HG03025 (cell line): ENCODE data around the gene KIF3A.

Experiments
- ATAC-seq: cut with Tn5 transposase; IDR thresholded peaks from one replicate; pipeline ENCODE4 v1.9.1; 2021; ENCODE audit warnings: mild to moderate bottlenecking, moderate library complexity; ENCODE audit not compliant: unreplicated experiment, low FRiP score

The KIF3A gene

DNA sequence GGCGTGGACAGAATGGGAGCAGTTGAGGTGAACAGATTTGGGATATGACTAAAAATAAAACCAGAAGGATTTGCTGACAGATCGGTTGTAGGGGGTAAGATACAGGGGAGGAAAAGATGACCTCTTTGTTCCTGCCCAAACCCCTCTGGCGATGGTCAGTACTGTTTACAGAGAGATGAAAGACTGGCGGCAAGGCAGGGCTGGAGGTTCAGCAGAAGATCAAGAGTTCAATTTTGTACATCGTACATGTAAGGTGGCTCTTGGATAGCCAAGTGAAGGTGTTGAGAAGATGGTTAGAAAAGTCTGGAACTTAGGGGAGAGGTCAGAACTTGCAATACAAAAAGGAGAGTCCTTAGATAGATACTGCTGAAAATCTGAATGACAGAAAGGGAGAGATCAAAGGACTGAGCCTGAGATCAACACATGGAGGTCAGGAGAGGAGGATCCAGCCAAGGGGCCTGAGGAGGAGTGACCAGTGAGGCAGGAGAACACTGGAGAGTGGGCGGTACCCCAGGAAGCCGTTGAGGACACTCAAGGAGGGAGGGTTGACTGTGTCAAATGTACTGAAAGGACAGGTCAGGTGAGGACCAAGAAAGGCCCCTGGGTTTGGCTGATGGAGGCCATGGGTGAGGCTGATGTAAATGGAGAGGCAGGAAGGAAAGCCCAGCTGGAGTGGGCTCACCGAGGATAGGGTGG, 56.4 kb downstream of the KIF3A start:
- no peak for ATAC-seq

DNA sequence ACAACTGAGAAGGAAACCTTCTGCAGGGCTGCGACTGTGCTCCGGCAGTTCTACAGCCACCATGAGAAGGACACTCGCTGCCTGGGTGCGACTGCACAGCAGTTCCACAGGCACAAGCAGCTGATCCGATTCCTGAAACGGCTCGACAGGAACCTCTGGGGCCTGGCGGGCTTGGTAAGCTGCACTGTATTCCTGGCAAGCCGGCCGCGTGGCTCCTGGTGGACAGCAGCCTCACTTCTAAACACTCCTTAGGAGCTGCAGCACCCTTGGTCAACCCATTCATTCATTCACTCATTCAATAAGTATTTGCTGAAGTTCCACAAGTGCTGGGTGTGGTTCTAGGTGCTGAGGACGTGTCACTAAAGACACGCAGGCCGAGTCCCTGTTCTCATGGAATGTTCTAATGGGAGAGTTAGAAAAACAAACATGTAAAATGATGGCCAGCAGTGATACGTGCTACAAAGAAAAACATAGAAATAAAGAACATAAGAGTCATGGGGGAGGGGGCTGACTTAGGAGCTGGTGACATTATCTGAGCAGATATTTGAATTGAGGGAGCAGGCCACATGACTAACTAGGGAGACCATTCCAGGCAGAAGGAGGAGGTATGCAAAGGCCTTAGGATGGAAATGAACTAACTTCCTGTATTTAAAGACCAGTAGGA, 57.5 kb downstream of the KIF3A start:
- ATAC-seq = no peak

DNA sequence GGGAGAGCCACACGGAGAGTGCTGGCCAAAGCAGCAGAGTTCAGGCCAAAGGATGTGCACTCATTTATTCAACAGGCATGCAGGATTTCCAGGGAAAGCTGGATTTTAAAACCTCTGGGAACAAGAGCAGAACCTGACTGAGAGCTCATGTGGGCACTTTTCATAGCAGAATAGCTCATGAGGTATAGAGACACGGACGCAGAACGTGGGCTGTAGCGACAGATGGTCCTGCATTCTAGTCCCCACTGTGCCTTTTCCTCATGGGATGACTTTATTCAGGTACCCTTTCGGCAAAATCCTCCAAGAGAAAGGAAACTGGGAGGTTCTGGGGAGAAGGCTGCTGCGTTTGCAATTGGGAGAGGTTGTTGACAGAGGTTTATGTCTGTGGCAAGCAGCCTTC, 58.2 kb downstream of the KIF3A start:
- no peak for ATAC-seq

DNA sequence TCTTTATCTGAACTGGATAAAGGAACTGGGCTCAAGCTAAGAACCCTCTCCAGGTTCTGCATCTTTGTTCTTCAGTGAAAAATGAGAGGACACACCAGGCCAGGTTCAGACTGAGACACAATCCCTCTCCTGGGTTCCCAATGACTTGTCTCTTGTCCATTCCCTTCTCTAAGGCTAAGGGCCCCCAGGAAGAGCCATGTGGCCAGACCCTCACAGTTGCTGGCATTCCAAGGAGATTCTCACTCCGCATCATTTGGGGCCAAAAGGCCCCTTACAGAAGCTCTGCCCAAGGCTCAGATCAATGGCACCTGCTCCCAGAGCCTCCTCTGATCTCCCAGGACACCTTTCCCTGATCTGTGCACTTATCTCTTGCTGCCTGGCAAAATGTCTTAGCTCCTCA, 58.6 kb downstream of the KIF3A start:
- ATAC-seq = no peak

DNA sequence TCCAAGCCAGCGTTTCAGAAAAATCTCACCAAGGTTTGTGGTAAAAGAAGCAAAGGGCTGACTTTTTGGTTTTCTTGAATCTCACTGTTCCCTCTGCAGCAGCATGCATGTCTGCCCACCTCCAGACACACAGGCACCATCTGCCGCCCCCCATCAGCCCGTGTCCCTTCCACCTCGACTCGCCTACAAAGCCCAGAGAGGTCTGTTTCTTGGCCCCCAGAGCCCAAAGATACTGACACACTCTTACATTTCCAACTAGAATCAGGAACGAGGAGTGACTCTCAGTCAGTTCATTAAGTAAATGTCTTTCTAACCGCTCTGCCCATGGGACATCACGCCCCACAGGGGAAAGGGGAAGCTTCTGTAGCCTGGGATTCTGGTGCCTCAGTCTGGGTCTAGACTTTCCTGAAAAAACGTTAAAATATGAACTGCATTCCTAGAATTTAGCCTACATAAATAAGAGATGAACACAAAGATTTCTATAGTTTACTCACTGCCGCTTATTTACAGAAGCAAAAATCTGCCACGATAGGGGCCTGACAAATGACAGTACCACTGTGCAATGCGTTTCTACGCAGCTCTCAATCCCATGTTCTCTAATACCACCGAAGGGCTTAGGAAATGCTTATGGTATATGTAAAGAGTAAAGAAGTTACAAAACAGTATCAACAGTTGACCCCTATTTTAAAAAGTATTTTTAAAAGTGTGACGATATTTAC, 59.5 kb downstream of the KIF3A start:
- ATAC-seq = no peak

DNA sequence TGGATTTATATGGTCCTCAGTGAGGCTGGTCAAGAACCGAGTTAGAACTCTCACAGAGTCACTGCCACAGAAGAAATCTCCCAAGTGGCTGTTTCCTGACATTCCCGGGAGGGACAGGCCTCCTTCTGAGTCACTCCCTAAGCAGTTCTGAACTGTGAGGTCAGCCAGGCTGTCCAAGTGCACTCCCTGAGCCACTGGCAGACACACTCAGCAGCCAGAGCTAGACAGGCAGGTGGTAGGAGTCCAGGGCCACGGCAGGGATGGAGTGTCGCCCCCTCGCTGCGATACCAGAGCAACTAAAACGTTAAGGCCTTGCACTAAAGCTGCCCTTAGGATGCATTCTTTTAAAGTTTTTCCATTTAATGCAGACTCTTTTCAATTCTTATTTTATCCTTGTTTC, 60.2 kb downstream of the KIF3A start:
- no peak for ATAC-seq

DNA sequence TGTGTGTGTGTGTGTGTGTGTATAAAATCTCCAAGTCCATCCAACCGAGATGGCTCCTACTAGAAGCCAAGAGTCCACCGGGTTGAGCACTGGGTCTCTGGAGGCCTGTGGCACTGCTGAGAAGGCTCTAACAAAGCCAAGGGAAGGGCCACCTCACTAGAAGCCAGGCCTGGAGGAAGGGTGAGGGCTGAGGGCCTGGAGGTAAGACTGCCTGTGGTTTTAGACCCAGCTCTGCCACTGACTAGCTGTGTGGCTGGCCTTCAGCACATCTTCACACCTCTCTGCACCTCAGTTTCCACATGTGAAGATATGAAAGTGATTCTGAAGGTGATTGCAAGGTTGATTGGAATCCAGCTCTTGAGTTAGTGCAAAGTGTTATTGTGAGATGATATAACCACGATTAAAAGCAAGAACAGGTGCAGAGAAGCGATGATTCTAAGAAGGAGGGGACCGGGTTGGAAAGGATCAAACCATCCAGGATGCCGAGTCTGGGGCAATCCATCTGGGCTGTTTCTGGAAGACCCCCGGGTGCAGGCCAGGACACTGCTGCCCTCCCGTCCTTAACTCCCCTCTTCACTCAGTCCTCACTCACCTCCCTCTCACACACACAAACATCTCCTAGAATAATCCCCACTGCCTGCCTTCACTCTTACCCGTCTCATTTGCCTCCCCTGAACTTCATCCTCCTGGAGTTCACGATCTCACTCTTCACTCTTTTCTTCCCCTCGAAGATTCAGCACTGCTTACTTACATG, 61.2 kb downstream of the KIF3A start:
- ATAC-seq = no peak

DNA sequence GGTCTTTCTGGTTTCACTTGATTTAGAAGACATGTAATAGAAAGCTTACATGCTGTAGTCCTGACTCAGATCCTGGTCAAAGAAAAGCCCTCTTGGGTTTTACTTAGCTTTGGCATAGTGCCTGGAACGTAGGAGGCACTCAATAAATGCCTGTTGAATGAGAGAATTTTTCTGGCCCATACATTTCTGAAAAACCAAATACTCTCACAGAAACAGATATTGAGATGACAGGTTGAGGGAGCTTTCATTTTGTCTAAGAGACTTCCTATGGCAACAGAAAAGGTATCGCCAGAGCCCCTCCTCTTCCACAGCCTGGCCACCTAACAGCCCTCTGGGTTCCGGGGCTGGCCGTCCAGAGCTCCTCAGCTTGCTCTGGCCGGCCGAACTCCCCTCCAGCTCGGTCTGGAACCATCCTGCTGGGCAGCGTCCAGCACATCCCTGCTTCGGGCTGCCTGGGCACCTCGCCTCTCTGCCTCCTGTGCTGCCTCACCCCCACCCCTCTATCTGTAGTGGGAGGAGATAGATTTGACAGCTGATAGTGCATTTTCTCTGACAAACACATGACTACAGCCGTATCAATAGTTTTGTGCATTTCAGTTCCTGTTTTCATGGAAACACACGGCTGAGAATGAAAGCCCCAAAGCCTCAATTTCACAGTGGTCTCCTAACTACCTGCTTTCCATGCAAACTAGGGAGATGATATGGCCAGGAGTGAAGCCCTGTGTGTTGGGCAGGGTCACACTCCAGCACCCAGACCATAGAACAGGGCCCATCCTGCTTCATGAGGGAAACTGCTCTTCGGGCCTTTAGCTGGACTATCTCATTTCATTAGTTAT, 62.5 kb downstream of the KIF3A start:
- peak; percentile 84 for ATAC-seq

DNA sequence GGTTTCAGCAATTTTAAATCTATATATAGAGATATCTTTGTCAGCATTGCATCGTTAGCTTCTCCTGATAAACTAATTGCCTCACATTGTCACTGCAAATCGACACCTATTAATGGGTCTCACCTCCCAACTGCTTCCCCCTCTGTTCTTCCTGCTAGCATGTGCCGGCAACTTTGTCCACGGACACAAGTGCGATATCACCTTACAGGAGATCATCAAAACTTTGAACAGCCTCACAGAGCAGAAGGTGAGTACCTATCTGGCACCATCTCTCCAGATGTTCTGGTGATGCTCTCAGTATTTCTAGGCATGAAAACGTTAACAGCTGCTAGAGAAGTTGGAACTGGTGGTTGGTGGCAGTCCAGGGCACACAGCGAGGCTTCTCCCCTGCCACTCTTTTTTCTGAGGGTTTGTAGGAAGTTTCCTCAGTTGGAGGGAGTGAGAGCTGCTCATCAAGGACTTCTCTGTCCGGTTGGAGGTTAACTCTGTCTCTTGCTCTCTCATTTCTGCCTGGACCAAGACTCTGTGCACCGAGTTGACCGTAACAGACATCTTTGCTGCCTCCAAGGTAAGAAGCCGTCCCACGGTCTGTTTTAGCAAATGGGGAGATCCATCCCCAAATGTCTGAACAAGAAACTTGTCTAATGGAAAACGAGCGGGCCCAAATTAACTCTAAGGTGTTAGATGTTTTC, 63.3 kb downstream of the KIF3A start, which contains the start of gene IL4:
IL4 (plus strand) TSS at position 51 of the 692 bp plus-strand sequence; CDS start at position 113, 62 bp downstream.
- ATAC-seq = no peak

DNA sequence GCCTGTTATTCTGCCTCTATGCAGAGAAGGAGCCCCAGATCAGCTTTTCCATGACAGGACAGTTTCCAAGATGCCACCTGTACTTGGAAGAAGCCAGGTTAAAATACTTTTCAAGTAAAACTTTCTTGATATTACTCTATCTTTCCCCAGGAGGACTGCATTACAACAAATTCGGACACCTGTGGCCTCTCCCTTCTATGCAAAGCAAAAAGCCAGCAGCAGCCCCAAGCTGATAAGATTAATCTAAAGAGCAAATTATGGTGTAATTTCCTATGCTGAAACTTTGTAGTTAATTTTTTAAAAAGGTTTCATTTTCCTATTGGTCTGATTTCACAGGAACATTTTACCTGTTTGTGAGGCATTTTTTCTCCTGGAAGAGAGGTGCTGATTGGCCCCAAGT, 63.9 kb downstream of the KIF3A start:
- ATAC-seq = no peak

DNA sequence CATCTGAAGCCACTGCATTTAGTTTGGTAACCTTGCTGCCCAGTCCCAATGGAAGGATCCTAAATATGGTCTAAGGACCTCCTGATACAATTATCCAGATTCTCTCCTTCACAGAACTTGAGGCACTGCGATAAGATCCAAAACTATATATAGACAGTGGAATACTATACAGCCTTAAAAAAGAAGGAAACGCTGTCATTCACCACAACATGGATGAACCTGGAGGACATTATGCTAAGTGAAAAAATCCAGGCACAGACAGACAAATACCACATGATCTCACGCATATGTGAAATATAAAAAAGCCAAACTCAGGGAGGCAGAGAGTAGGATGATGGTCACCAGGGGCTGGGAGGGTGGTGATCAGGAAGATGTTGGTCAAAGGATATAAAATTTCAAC, 66.3 kb downstream of the KIF3A start:
- no peak for ATAC-seq

DNA sequence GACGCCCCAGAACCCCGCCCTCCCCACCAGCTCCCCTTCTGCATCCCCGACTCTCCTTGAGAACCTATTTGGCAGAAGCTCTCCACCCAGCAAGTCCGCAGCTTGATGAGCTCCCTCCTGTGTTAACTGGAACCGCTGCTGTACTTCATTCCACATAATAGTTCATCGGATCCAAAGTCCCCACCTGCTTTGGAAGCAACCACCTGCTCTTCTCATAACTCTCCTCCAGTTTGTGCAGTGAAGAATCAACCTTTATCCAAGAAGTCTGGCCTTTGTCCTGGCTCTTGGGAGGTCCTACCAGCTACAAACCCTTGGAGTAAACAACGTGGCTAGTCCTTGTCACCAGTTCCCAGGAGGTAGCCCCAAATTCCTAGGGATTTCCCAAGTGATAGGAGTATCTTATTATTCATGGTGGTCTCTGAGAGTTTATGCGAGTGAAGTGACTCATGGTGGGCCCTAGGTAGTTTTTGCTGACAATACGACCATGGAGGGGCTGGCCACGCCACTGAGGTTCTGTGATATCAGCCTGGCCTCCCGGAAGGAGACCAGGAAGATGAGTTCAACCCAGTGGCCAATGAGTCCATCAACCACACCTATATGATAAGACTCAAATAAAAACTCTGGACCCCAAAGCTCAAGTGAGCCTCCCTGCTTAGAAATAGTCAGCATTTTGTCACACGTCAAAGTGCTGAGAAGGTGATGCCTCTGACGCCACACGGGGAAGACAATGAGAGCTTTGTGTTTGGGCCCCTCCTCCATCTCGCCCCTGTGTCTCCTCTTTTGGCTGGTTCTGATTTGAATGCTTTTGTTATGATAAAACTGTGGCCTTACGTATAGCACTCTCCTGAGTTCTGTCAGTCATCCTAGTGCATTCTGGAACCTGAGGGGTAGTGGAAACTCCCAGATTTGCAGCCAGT, 67.1 kb downstream of the KIF3A start:
- ATAC-seq = no peak

DNA sequence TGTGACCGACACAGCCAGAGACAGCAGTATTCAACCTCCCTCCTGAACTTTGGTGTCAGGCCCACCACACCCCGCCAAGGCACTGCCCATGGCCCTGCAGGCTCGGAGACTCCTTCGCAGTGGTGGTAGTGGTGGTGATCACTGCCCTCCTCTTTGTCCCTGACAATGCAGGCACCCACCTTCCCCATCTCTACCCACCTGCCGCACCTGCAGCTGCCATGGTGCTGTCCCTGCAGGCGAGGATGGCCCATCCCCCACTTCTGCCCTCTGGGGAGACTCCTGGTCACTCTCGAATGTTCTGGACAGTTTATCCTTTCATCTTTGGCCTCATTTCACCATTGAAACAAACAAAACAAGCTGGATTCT, 67.9 kb downstream of the KIF3A start:
- ATAC-seq = no peak

DNA sequence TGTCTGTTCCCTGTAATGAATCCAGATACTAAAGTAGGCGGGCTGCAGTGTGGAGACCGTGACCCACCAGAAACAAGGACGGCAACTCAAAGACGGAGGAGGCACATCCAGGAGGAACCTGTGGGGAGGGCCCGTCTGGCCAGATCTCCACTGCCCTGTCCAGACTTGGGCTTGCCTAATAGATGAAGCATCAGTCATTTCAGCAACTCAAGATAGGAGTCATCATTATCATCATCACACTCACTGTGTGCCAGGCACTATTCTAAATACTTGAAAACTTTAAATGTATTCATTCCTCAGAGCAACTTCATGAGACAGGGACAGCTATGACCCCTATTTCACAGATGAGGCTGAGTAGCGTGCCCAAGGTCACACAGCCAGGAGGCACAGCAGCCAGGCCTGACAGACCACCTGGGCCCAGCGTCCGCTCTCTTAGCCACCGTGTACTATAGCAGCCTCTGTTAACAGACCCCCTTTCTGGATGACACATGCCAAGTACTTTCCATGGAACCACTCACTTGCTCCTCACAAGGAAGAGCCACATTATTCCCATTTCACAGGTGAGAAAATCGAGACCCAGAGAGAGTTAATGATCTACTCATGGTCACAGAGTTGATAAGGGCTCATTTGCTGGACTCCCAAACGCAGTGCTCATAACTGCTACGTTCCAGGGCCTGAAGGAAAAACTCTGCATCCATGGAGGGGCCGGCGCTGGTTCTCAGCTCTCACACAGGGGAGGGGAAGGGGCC, 68.5 kb downstream of the KIF3A start:
- no peak for ATAC-seq

DNA sequence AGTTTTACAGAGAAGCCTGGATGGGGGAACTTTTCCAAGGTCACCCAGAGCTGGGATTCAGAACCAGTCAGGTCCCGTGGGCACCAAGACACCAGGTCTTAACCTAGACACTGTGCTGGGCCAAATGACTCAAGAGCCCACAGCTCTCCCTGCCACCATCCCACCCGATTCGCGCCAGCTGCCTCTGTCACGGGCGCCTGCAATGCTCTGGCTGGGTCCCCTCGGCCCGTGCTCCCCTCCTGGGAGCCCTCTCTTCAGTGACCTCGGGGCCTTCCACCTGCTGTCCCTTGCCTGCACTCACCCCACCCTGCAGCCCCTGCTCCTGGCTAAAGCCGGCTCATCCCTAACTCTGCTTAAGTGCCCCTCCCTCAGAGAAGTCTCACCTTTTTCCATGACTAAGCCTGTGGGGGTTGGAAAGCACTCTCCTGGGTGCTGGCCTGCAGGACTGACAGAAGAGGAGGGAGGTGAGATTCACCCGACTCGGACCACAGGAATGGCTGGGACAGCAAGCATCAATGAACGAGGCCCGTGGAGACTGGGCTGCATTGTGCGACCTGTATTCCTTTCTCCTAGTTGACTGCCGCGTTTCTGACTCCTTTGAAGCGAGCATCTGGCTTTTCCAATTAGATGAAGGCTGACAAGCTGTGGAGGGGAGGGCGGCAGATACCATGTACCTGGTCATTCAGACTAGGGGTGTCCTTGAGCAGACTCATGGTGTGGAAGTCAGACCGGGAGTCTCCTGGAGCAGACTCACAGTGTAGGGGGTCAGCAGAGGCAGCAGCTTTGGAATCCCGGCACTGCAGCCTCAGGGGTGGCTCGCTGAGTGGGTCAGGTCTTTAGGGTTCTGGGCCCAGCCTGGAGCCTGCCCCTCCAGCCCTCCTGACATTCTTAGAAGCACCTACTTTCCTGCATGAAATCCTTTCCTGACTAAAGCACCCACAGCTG, 69.3 kb downstream of the KIF3A start:
- ATAC-seq = no peak

DNA sequence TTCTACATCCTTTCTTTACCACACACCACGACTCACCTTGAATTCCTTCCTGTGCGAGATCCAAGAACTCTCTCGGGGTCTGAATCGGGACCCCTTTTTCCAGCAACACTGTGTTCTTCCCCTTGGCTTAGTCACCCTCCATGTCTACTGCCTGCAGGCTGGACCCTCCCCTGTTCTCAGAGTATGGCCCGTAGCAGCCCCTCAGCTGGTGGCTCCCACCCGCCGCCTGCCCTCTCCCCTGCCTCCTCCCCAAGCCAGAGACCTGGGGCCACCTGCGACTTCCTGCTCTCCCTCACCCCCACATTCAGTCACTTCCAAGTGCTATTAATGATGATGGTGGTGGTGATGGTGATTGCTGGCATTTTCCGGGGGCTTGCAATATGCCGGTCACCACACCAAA, 70.0 kb downstream of the KIF3A start:
- no peak for ATAC-seq
